Activated T-cell treated with anti-CD3 and anti-CD28 coated beads, Interleukin-2, amount 50 U/mL, for 72 hours (primary cell): ENCODE results near the gene RNF144A. TPM values are rescaled to one million over a fixed set of nuclear protein-coding genes. Genes with fewer than 3 reads are reported as not detected.

Experiments
- ATAC-seq, 2 donors: fragments of 150-1000 bp; cut with Tn5 transposase; replicated peaks in 1 of 2; 2 replicates each; pipeline ENCODE4 v1.10.0; 2021; ENCODE audit warnings: moderate library complexity in 2 of 2, mild to moderate bottlenecking in 1 of 2
- DNase-seq, 2 donors: peaks; one replicate each; pipeline ENCODE4 v3.0.0; 2021 to 2022; ENCODE audit warnings: mixed read lengths in 1 of 2
- H3K27ac Mint-ChIP-seq: one replicate; pipeline ENCODE4 v1.8.0; 2022; ENCODE audit warnings: mild to moderate bottlenecking, moderate library complexity, mixed read lengths
- H3K27me3 Mint-ChIP-seq: one replicate; pipeline ENCODE4 v1.8.0; 2022; ENCODE audit warnings: low read depth, mixed read lengths
- H3K36me3 Mint-ChIP-seq, 2 donors: one replicate each; pipeline ENCODE4 v1.8.0; 2022; ENCODE audit warnings: mixed read lengths in 2 of 2, mild to moderate bottlenecking in 1 of 2; ENCODE audit not compliant: insufficient read depth in 2 of 2
- H3K4me1 Mint-ChIP-seq: one replicate; pipeline ENCODE4 v1.8.0; 2022; ENCODE audit warnings: low read depth, mixed read lengths
- H3K4me3 Mint-ChIP-seq, 2 donors: one replicate each; pipeline ENCODE4 v1.8.0; 2022; ENCODE audit warnings: mild to moderate bottlenecking in 2 of 2, mixed read lengths in 2 of 2, moderate library complexity in 2 of 2
- H3K9me3 Mint-ChIP-seq, 2 donors: one replicate each; pipeline ENCODE4 v1.8.0; 2022; ENCODE audit warnings: mixed read lengths in 2 of 2
- total RNA-seq, 2 donors: library from RNA; stranded (reverse); gene quantifications; one replicate each; pipeline ENCODE4 v1.2.3, GENCODE V29; 2022

The RNF144A gene
- total RNA-seq, 2 donors from 2014 or later = 52.1 to 73.9 TPM

GRCh38 chr2:6926071-6926732 lies 9.0 kb downstream of the RNF144A start:
- ATAC-seq = no peak
- peaks cover 66% of the 10 kb centered on the region for H3K4me1 Mint-ChIP-seq
- H3K27ac Mint-ChIP-seq = no peak overlapping the region
- H3K36me3 Mint-ChIP-seq = peaks cover 14 to 40% of the 10 kb centered on the region in 2 donors
- H3K4me3 Mint-ChIP-seq = no peak overlapping the region
- peaks cover 2 to 5% of the 10 kb centered on the region in 2 donors for H3K9me3 Mint-ChIP-seq
- DNase-seq = no peak
- no peaks in the 10 kb centered on the region for H3K27me3 Mint-ChIP-seq

DNA sequence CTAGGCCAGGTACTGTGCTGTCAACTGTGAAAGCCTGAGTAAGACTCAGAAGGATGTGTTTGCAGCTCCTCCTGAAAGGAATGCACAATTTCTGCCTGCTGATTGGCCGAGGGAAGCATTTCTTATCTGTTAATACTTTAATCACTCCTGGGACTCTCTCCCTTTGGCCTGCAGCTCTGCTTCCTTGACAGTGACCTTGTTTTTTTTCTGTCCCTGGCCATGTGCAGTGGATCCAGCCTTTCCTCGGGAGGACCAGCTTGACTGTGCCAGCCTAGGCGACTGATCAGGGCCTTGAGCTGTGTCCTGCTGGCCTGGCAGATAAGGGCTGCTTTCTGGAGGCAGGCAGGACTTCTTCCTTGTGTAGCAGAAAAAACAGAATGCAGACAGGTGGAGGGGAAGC lies 10.0 kb downstream of the RNF144A start:
- H3K36me3 Mint-ChIP-seq = peaks cover 15 to 49% of the 10 kb centered on the region in 2 donors
- H3K27ac Mint-ChIP-seq = no peak overlapping the region
- H3K9me3 Mint-ChIP-seq = peaks cover 3 to 5% of the 10 kb centered on the region in 2 donors
- DNase-seq = no peak
- no peak for ATAC-seq
- H3K4me3 Mint-ChIP-seq = no peak overlapping the region
- H3K4me1 Mint-ChIP-seq = peaks cover 65% of the 10 kb centered on the region
- no peaks in the 10 kb centered on the region for H3K27me3 Mint-ChIP-seq

DNA sequence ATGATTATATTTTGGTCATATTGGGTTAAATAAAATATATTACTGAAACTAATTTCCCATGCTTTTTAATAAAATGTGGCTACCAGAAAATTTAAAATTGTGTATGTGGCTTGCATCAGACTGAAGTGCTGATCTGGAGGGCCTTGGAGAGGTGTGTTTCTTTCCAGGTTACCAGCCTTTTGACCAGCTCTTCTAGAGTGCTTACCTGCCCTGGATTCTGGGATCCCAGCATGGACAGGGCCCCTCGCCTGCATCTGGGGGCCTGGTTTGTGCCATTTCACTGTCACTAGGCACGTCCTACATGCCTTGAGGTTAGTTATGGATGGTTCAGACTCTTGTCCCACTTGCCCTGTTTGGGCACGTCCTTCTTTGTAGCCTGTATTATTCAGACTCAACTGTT lies 10.5 kb downstream of the RNF144A start:
- Mint-ChIP-seq H3K9me3 (peaks cover 3 to 5% of the 10 kb centered on the region in 2 donors), H3K27ac (no peak overlapping the region), H3K4me1 (peaks cover 63% of the 10 kb centered on the region), H3K27me3 (no peaks in the 10 kb centered on the region), H3K36me3 (peaks cover 15 to 50% of the 10 kb centered on the region in 2 donors), H3K4me3 (no peak overlapping the region)
- DNase-seq = no peak
- ATAC-seq = no peak

- ATAC-seq (no peak), DNase-seq (no peak)
- Mint-ChIP-seq H3K36me3 (peaks cover 15 to 49% of the 10 kb centered on the region in 2 donors), H3K9me3 (peaks cover 3 to 5% of the 10 kb centered on the region in 2 donors), H3K27ac (peak overlapping the region; percentile 83), H3K4me1 (peaks cover 62% of the 10 kb centered on the region), H3K27me3 (no peaks in the 10 kb centered on the region), H3K4me3 (peak overlapping the region in 1 of 2 donors; percentile 24)
Measured at GRCh38 chr2:6928452-6928851, 11.2 kb downstream of the RNF144A start.

DNA sequence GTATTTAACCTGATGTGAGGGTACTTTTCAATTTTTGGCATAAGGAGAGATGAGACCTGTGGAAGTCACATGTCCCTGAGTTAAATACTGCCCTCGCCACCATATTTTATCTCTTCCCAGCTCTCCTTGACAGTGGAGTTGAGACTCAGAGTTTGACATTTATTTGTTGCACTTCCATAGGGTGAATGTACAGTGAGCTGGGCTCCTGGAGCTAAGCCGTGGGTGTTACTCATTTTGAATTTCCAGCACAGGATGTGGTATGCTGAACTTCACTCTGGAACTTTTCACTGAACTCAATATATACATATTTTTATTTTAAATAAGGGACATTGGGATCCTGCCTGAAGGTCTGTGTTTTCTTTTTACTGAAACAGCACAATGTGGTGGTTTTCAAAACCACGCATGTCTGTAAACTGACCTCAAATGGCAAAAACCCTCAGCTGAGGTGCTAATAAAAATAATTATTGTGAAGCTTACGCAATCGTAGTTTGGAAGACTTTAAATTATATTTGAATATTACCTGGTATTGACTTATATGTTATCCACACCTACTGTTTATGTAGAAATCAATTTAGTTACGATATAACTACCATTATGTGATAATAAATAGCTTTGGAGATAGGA lies 12.1 kb downstream of the RNF144A start:
- H3K27me3 Mint-ChIP-seq = no peaks in the 10 kb centered on the region
- H3K4me1 Mint-ChIP-seq = peaks cover 59% of the 10 kb centered on the region
- peaks cover 3 to 5% of the 10 kb centered on the region in 2 donors for H3K9me3 Mint-ChIP-seq
- peak overlapping the region in 1 of 2 donors; percentile 4 for H3K4me3 Mint-ChIP-seq
- H3K36me3 Mint-ChIP-seq = peaks cover 15 to 42% of the 10 kb centered on the region in 2 donors
- ATAC-seq = no peak
- DNase-seq = no peak
- H3K27ac Mint-ChIP-seq = no peak overlapping the region

DNA sequence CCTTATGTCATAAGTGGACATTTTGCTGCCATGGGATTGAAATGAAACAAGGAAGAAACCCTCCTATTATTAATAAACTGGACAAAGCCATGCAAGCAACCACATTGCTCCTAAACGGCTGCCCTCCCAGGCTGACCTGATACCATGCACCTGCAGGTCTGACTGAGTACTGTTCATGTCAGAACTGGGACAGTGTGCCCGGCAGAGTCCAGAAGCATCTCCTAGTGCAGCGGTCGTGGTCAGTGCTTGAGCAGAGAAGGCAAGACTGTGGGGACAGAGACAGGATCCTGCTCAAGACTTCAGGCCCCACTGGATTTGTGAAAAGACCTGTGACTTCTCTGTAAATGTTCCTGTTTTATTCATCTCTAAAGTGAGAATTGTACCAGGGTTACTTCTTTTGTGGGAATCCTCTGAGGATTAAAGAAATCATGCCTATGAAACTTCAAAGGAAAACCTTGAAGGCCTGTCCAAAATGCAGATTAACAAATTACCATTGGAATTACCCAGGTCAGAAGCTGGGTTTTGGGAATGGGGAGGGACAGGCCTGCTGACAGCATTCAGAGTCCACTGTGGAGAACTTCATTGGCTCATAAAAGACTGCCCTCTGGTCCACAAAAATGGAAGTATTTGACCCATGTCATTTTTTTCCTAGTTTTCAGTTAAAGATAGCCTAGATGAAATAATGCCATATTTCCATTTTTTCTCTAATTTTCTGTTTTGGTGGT lies 13.9 kb downstream of the RNF144A start:
- Mint-ChIP-seq H3K4me3 (no peak overlapping the region), H3K27ac (peak overlapping the region; percentile 22), H3K4me1 (peaks cover 51% of the 10 kb centered on the region), H3K27me3 (no peaks in the 10 kb centered on the region), H3K9me3 (peaks cover 3 to 5% of the 10 kb centered on the region in 2 donors), H3K36me3 (peaks cover 15 to 36% of the 10 kb centered on the region in 2 donors)
- no peak for ATAC-seq
- no peak for DNase-seq

- Mint-ChIP-seq H3K27me3 (no peaks in the 10 kb centered on the region), H3K4me1 (peaks cover 50% of the 10 kb centered on the region)
Measured at GRCh38 chr2:6931753-6932152, 14.5 kb downstream of the RNF144A start.

DNA sequence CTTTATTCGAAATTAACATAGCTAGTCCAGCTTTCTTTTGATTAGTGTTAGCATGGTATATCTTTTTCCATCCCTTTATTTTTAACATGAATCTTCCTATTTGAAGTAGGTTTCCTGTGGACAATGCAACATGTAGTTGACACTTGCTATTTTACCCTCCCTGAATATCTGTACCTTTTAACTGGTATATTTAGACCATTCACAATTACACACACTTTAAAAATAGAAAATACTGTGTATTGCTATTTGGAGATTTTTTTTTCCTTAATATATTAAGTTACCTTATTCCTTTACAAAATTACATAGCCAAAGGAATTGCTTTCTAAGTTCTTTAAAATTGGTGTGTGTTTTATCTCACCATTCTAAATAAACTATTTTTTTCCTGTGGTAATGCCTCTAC lies 15.0 kb downstream of the RNF144A start:
- no peak overlapping the region for H3K4me3 Mint-ChIP-seq

More at GRCh38 chr2:6931753-6932152, 14.5 kb downstream of the RNF144A start:
- Mint-ChIP-seq H3K27ac (peak overlapping the region; percentile 22), H3K9me3 (peaks cover 3 to 5% of the 10 kb centered on the region in 2 donors), H3K36me3 (peaks cover 15 to 32% of the 10 kb centered on the region in 2 donors), H3K4me3 (no peak overlapping the region)
- ATAC-seq = no peak
- DNase-seq = no peak

DNA sequence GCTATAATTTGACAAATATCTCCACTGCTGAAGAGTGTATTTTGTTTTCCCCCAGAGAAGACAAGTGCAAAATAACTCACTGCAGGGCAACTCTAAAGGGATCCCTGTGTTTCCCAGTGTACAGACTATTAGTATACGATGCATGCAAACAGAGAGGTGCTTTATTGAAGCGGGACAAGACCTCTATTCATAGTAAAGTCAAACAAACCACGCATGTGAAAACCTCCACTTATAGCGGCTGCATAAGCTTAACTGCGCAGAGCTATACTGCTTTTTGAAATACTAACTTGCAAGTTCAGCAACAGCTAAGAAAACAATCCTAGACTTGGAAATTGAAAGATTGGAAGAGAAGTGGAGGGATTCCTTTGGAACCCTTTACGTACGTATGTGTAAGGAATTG lies 15.6 kb downstream of the RNF144A start:
- Mint-ChIP-seq H3K27ac (no peak overlapping the region), H3K4me1 (peaks cover 55% of the 10 kb centered on the region), H3K27me3 (no peaks in the 10 kb centered on the region), H3K36me3 (peaks cover 13 to 22% of the 10 kb centered on the region in 2 donors), H3K4me3 (no peak overlapping the region), H3K9me3 (peaks cover 3 to 5% of the 10 kb centered on the region in 2 donors)
- ATAC-seq (no peak), DNase-seq (no peak)

More for the DNA sequence above, 15.0 kb downstream of the RNF144A start:
- peaks cover 50% of the 10 kb centered on the region for H3K4me1 Mint-ChIP-seq
- no peak overlapping the region for H3K27ac Mint-ChIP-seq
- peaks cover 15 to 28% of the 10 kb centered on the region in 2 donors for H3K36me3 Mint-ChIP-seq
- H3K9me3 Mint-ChIP-seq = peaks cover 3 to 5% of the 10 kb centered on the region in 2 donors
- no peak for ATAC-seq
- no peak for DNase-seq
- H3K27me3 Mint-ChIP-seq = no peaks in the 10 kb centered on the region

GRCh38 chr2:6933911-6934310 lies 16.7 kb downstream of the RNF144A start:
- H3K9me3 Mint-ChIP-seq = peaks cover 0 to 1% of the 10 kb centered on the region in 2 donors
- DNase-seq = no peak
- H3K4me3 Mint-ChIP-seq = no peak overlapping the region
- H3K4me1 Mint-ChIP-seq = peaks cover 45% of the 10 kb centered on the region
- no peaks in the 10 kb centered on the region for H3K27me3 Mint-ChIP-seq
- peaks cover 4 to 12% of the 10 kb centered on the region in 2 donors for H3K36me3 Mint-ChIP-seq
- ATAC-seq = no peak
- no peak overlapping the region for H3K27ac Mint-ChIP-seq

DNA sequence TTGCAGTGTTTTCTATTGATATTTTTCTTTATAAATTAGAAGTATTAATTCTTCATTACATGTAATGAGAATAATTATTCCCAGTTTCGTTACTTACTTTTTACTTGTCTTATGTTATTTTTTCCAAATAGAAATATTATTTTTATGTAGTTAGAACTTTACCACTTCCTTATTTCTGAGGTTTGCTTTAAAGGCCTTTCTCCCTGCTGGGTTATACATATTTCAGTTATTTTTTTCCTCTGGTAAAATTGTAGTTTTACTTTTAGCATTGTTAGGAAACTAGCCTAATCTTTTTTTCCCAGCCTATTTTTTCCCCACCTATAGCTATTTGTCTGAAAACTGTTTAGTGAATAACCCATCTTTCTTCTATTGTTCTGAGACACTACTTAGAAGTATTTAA lies 17.1 kb downstream of the RNF144A start:
- Mint-ChIP-seq H3K4me1 (peaks cover 41% of the 10 kb centered on the region), H3K27me3 (no peaks in the 10 kb centered on the region), H3K36me3 (peaks cover 2 to 11% of the 10 kb centered on the region in 2 donors), H3K4me3 (no peak overlapping the region), H3K9me3 (peaks cover 0 to 1% of the 10 kb centered on the region in 2 donors), H3K27ac (no peak overlapping the region)
- ATAC-seq = no peak
- DNase-seq = no peak

DNA sequence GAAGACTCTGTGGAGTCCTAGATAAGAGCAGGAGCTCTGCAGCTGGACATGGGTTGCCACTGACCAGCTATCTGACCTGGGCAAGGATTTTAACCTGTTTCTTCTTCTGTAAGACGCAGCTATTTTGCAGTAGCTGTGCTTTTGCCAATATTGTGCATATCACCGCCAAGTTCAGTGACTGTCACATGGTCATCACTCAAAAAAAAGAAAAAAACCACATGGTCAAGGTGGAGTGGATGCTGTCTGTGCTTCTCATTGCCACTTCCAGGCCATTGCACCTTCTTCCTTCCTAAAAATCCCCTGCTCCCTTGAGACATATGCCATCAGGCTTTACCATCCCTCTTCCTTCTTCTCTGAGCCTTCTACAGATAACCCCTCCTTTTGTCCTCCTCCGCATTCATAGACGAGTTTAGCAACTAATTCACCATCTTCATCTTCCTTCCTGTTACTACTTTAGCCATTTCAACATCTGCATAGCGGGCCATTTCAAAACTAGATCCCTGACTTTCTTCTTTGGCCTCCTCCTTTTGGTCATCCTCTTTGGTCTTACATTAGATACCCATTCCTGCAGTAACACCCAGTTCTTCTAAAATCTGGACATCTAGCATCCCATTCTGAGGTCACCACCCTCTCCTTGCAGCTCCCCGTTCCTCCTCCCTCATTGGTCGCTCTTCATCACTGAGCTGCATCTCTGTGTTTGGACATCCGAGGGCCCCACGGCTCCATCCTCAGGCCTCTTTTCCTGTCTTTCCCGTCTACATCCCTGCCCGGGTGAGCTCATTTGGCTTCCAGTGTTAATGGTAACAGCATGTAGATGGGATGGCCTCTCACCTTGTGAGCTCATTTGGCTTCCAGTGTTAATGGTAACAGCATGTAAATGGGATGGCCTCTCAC lies 17.8 kb downstream of the RNF144A start:
- peaks cover 0 to 1% of the 10 kb centered on the region in 2 donors for H3K9me3 Mint-ChIP-seq
- H3K27ac Mint-ChIP-seq = no peak overlapping the region
- no peaks in the 10 kb centered on the region for H3K27me3 Mint-ChIP-seq
- ATAC-seq (no peak), DNase-seq (no peak)
- H3K4me1 Mint-ChIP-seq = peaks cover 38% of the 10 kb centered on the region
- peaks cover 2 to 11% of the 10 kb centered on the region in 2 donors for H3K36me3 Mint-ChIP-seq
- H3K4me3 Mint-ChIP-seq = no peak overlapping the region
